NCI-H1694 (cell line): ENCODE measurements around the gene DNAJC1.
"Not testable (repeated sequence)": the region's sequence is repeated elsewhere in the genome, so short reads cannot be mapped to it uniquely, and the experiment has no call there.

ENCODE experiments used
- DNase-seq: peaks from one replicate; lab custom pipeline; 2025; lab: John Stamatoyannopoulos, UW

DNAJC1 gene

DNA sequence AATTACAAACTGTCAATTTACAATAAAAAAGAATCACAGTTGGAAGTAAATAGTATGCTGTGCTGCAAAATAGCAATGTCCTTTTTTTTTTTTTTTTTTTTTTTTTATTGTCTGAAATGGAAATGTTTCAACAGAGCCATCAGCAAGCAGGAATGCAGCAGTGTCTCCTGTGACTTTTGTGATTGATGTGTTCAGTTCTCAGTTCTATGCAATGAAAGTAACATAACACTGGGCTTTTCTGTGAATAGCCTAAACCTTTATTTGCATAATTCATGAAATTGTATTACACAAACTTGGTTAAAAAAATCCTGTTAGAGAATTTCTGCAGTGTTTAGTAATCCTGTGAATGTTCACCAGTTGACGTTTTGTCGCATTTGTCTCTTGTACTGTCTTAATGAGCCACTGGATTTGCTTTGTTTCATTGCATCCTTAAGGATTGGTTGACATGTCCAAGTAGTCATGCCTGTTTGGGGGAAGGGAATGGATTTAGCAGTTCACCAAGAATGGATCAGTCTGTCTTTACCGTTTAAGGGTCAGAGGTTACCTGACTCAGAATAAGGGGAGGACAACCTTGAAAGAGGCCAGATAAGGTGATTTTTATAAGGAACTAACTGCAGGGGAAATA lies 276.8 kb downstream of the DNAJC1 start:
- DNase-seq, result no peak

DNA sequence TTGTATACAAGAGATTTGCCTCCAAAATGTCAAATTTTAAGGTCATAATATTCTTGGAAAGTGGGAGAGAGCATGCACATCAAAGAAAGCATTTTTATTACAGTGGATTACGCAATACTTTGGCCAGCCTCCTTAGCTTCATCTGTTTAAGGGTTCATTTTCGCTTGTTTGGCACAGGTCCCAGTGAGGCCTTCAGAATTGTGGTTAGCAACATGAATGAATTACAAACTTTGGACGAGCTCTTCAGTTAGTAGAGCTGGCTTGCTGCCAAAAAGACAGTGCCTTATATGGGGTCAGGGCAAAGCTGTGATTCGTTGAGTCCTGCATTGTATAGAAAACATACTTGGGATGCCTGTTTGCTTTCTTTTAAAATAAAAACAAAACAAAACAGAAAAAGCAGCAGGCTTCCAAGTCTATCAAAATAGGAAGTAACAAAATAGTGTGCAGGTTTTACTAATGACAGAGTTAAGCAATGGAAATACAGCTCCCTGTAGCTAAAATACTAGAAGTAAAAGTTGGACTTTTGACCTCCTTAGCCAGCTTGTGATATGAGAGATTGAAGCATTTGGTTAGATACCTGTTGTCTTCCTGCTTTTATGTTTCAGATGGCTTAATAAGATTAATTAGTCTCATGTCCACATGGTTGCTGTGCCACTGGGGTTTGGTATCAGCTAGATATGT lies 278.7 kb downstream of the DNAJC1 start:
- DNase-seq, result peak; percentile 80

DNA sequence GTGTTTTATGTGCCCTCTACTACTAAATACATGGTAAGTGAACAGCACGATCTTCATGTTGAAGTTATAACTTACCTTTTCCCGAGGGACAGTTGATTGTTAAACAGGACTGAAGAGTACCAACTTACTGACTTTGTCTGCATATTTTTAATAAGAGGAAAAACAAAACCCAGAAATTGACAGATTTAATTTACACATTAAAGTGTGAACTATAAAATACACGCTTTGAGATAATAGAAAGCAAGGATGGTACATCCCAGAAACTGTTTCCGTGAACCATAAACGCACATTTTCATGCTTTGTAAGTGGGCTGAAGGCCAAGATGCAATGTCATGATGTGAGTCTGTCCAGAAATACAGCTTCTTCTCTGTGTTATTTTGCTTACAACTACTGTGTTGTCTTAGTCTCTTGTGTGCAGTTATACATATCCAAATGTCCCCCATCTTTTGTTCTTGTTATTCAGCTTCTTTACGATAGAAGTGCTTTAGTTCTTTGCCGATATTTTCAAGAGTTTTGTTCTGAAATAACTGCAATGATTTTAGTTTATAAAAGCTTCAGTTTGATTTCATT lies 279.4 kb downstream of the DNAJC1 start:
- no peak for DNase-seq

DNA sequence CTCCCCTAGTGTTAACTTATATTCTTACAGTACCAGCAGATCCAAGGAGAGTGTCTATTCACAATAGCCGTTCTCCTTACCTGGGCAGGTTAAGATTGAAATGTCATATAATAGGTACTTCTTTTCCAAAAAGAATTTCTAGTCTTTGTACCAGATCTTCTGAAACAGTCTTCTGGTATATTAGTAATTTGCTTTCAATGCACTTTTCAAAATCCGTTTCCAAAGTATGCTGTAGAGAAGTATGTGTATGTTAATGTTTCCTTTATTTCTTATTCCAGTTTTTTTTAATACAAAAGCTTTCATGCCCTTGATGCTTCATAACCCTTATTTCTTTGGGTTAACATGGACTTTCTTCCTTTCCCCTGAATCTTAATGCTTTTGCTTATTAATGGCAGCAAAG lies 281.3 kb downstream of the DNAJC1 start:
- DNase-seq, result no peak

DNA sequence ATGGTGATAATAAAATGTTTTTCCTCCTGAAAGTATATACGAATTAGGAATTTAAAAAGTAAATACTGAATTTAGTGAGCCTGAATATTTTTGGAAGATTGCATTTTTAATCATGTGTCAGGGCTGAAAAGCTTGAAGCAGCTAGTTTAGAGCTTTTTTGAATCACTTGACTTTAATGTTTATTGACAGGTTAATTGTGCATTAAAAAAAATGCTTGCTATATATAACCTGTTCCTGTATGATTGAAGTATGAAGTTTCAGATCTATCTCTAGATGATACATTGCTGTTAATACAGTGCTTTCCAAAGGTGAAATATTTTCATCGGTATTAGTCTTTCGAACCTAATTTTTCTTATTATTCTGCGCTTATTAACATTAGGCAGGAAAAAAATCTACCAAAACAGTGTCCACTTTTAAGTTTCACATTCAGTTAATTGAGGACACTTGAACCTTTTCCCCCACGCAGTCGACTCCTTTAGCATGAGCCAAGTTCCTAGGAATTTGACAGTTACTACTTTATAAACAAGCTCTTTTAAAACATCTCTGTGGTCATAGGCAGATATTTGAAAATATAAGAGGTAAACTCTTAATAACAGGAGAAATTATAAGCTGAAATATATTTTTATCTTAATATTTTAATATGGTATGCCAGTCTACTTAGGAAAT lies 282.4 kb downstream of the DNAJC1 start:
- no peak for DNase-seq

DNA sequence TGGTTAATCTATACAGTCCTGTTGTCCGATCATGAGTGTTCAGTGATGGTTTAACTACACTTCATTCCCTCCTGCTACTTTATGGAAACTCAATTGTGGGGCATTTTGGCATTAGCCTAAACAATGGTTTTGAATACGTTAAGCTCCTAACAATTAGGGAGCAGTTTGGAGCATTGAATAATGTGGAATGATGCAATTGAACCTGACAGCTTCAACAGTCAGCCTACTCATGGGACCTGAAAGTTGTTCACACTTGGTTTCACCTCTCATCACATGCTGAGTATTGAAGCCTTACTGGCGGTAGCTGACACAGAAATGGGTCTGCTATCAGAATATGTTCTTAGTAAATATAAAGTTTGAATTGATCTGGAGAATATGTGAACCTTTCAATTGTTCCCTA lies 283.4 kb downstream of the DNAJC1 start:
- no peak for DNase-seq

DNA sequence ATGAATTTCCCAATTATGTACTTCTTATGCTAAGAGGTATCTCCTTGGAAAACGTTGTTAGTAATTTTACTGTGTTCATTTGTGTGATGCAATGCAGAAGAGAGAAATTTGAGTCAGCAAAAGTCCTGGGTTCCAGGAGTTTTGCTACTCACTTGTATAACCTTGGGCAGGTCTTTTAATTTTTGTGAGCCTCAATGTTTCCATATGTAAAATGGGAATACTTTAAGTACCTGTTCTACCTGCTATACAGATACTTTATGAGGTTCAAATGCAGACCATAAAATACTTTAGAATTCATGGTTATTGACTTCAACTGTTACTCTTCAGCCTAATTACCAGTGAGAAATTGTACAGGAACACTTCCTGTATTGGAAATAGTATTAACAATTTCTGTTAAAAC lies 284.0 kb downstream of the DNAJC1 start:
- no peak for DNase-seq

DNA sequence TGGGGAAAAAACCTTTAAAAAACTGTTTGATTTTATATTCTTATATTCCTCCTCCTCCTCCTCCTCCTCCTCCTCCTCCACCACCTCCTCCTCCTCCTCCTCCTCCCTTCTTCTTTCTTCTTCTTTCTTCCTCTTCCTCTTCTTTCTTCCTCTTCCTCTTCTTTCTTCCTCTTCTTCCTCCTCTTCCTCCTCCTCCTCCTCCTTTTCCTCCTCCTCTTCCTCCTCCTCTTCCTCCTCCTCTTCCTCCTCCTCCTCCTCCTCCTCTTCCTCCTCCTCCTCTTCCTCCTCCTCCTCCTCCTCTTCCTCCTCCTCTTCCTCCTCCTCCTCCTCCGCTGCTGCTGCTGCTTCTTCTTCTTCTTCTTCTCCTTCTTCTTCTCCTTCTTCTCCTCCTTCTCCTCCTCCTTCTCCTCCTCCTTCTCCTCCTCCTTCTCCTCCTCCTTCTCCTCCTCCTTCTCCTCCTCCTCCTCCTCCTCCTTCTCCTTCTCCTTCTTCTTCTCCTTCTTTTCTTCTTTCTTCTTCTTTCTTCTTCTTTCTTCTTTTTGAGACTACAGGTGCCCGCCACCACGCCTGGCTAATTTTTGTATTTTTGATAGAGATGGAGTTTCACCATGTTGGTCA lies 286.0 kb downstream of the DNAJC1 start:
- not testable (repeated sequence) for DNase-seq

DNA sequence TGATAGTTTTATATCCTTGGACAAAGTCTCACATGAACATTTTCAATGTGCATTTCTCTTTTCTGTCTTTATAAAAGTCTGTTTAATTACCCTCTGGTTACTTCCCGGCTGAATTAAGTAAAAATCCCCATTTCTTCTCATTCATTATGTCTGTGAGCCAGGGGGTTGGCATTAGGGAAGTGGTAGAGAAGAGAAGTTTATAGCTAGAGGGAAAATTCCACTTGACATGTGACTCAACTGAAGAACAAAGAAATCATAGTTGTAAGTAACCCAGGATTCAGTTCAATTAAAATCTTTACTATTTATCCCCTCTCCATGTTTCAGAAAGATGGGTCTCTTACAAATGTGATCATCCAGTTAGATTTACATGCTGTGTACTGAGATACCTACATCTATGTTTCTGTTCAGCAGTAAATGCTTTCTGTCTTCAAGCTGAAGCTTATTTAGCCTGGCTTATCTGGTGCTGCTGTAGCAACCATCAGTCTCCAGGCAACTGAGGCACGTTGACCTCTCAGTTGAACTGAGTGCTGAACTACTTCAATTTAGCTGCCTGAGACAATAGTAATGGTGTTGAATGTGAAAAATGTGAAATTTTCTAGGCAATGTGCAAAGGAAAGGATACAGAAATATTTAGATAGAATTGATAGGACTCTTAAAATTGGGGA lies 287.9 kb downstream of the DNAJC1 start:
- DNase-seq, result no peak

DNA sequence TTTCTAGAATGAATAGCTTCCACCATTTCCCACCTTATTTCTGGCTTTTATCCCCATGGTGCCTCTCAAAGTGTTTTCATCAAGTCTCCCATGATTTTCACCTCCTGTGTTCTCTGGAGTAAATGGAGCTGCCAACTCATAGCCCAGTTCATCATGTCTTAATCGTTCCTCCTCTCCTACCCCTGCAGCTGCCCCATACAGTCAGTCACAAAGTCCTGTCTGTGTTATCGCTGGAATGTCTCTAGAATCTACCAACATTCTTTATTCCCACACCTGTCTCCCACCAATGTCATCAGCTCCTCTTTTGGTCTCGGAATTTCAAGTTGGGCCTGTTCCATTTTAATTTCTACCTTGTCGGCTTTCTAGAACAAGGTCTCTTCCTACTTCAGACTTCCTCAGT lies 290.6 kb downstream of the DNAJC1 start:
- no peak for DNase-seq

DNA sequence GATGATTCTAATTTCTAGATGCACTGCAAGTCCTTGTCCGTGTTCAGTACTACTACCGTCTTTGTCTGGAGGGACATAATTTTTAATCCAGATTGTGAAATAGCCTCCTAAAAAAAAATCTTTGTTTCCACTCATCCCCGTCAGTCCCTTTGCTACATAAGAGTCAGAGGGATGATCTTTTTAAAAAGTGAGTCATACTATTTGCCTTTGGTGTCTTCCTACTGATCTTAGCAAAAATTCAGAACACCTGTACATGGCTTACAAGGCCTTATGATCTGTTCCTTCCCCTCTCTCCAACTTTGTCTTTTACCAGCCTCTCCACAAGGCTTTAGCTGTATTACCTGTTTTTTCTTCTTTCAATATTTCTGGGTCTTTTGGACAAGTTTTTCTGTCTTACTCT lies 296.0 kb downstream of the DNAJC1 start:
- no peak for DNase-seq
